ENCODE results near the gene ADAMTS17.

Gene ADAMTS17

GRCh38 chr15:100275641-100276040, 66.1 kb downstream of the ADAMTS17 start:
- DNase-seq: no peak

DNA sequence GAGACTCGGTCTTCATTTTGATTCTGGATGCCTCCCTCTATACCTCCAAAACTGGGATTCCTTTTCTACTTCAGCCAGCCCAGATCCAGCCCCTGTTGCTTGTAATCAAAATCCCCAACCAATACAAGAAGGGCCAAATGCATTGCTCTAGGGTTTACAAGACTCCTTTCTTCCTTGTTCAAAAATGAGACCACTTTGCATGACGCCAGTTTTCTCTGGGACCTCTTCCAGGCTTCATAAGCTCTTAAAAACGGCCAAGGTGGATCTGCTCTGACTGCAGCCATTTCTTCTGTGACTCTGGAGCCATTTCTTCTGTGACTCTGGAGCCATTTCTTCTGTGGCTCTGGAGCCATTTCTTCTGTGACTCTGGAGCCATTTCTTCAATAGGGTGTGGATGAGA, 71.9 kb downstream of the ADAMTS17 start:
- DNase-seq: no peak

GRCh38 chr15:100266166-100266565, 75.6 kb downstream of the ADAMTS17 start:
- no peak for DNase-seq

DNA sequence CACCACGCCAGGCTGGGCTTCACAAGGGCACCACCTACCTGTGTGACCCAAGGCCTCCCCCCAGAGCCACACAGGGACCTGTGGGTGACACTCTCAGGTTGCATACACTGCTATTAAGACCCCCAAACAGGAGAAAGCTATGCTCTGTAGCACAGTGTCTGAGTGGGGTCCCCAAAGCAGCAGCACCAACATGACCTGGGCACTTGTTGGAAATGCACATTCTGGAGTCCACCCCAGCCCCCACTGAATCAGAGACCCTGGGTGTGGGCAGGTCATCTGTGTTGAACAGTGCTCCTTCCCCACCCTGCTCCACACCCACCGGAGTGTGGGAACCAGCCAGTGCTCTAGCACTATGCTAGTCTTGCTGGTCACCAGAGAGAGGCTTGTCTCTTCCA, 76.1 kb downstream of the ADAMTS17 start:
- DNase-seq: no peak

GRCh38 chr15:100264994-100265640, 76.7 kb downstream of the ADAMTS17 start:
- DNase-seq: no peak

GRCh38 chr15:100263721-100264455, 77.9 kb downstream of the ADAMTS17 start:
- no peak for DNase-seq

DNA sequence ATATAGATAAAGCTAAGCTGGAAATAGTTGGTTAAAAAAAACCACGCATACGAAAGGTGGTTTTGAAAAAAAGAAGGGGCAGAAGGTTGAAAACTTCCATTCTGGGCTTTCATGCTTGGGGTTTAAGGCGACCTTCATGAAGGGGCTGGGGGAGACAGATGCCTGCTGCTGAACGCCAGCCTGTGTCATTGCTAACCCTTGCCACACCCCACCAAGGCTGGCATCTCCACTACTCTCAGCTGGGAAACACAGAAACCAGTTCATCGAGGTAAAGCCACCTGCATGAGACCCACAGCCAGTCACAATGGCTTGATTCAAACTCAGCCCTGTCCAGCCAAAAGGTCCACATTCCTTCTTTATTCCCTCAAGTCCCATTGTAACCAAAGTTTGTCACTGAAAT, 78.7 kb downstream of the ADAMTS17 start:
- no peak for DNase-seq

DNA sequence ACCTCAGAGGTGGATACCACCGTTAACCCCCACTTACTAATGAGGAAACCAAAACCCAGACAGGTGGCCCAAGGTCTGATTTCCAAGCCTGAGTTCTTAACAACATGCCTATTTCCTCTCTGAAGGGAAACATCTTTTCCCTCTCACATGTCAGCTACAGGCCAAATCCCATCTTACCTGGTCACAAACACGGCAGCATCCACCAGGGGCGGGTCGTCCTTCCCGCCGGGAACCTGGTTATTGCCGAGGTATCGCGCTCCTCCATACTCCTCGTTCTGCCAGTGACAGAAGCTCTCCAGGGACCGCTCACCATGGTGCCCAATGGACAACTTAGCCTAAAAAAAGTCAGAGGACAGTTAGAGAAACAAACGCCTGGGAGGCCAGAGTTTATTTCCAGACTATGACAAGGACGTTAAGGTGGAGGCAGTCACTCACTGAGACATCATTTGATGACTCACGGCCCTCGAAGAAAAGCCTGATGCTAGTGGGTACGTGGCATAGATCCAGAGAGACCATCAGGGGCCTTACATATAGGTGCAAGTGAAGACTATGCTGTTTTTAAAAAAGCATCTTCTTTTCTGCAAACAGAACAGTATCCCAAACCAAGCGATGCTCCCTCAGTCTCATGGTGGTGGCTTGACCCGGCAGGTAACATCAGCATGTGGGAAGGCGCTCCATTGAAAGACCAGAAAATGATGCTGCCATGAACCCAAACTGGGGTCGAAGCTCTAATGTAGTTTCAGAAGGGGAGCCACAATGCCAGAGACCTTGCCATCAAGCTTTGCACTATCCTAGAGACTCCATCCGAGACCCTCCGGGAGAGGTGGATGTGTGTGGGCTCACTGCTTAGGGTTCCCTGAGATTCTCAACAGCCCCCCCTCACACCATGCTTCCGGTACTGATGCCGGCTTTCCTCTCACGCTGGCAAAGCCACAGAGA, 80.2 kb downstream of the ADAMTS17 start:
- no peak for DNase-seq

- DNase-seq: no peak
These were observed 82.5 kb downstream of the ADAMTS17 start for GRCh38 chr15:100259266-100259665.

DNA sequence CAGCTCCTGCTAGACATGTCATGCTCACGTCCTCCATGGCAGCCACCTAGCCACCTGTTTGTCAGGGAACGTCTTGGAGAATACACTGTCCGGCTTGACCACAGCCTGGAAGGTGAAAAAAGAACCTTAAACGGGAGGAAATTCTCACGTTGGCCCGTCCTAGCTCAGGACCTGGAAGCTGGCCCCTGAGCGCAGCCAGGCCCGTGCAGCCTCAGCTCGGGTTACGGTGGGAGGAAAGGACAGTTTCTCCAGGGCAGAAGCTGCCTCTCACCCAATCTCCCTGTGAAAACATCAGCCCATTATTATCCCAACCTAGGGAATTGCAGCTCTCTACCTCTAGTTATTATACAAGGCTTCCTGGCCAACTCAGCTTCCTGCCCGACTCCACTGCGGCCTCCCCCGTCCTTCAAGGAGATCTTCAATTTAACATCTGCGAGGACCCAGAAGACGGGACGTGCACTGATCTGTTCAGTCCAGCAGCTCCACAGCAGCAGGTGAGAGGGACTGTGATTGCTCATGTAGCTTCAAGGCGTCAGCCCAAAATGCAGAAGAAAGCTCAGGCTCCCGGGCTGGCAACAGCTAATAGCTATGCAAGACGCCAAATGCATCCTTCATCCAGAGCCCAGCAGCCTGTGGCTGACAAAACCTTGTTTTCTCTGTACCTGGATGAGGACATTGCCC, 84.7 kb downstream of the ADAMTS17 start:
- DNase-seq: no peak

DNA sequence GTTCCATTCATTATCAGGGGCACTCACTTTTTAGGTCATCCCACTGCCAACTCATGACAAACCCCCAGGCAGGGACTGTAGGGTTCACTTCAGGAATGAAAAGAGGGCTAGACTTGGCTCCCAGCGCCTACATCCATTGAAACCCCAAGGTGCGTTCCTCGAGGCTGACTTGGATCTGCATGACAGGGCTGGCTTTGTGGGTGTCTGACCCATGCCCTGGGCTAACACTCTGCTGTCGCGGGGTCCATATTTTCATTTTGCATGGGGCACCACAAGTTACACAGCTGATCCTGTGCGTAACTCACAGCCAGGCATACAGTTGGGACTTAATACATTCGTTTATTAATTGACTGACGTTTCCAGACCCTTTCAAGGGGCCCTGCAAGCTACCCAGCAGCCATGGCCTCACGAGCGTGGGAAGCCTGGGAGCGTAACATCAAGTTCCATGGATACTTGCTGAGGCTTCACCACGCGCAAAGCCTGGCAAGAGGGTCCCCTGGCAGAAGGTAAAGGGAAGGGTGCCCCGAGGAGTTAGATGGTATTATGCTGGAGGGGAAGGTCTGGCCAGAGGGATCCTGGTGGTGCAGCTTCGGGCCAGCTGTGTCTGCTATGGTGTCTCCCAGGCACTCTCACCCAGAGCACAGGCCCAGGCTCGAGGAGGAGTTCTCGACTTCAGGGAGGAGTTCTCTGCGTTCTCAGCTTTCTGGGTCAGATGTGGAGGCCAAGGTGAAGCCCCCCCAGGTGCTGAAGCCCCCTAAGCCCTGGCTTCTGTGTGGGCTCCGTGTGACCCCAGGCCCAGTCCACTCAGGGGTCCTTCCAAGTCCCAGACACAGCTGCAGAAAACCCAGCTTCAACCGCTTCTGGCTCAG, 85.4 kb downstream of the ADAMTS17 start:
- DNase-seq: no peak

DNA sequence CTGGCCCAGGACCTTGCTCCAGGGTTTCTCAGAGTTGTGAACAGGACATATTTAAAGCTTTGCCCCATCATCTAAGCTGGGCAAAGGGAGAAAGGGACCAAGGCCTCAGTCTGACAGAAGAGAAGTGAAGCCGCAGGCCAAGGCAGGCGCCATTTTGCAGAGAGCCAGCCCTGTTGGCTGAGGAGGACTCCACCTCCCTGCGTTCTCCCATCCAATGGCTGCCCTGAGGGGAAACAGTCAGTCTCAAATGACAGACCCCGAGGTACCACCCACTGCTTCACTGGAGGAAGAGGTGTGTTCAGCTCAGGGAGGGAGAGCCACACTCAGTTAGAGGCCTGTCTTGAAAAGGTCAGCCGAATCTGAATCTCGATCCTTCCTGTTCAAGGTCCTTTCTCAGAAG, 86.1 kb downstream of the ADAMTS17 start:
- no peak for DNase-seq

DNA sequence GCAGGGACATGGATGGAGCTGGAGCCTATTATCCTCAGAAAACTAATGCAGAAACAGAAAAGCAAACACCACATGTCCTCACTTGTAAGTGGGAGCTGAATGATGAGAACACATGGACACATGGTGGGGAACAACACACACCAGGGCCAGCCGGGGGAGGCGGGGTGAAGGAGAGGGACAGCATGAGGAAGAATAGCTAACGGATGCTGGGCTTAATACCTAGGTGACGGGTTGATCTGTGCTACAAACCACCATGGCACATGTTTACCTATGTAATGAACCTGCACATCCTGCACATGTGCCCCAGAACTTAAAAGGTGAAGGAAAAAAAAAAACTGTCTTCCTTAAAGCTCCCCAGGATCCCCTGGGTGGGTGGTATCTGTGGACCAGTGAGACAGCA, 87.1 kb downstream of the ADAMTS17 start:
- DNase-seq: no peak

GRCh38 chr15:100254285-100254684, 87.5 kb downstream of the ADAMTS17 start:
- no peak for DNase-seq

DNA sequence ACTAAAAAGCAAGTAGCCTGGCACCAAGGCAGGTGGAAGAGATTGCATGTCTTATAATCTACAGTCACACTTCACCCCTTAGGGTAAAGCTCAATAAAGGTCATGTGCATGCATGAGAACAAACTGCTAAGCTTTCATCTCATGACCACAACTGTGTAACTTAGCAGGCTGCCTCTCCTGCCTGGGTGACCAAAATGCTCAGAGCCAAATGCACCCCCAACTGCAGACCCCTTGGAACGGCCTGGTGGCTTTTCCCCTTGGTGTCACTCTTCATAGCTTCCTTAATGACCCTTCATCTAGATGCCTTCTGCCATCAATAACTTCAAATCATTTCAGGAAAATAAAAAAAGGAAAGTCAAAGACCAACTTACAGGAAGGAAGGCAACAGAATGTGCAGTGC, 88.1 kb downstream of the ADAMTS17 start:
- DNase-seq: no peak

DNA sequence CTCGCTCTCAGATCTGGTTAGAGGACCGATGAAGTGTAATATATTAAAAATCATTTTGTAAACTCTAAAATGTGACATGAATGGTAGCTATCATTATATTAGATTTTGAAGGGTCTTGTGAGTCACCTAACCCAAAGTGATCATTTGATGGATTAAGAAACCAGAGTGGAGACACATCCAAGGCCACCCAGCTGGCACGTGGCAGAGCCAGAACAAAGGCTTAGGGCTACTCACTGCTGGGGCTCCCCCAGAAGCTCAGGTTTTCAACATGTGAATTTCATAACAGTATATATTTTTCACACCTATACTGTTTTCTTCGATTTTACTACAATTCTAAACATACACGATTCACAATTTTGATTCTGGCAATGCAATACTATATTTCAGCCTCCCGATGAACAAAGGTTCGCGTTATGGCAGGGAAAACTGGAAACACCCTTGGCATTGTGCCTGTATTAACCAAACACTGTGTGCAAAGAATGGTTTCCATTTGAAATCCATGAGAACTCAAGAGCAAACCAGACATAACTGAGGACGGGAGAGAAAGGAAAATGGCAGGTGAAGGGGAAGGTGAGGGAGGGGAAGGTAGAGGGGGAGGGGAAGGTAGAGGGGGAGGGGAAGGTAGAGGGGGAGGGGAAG, 88.9 kb downstream of the ADAMTS17 start:
- no peak for DNase-seq

GRCh38 chr15:100252359-100252758, 89.4 kb downstream of the ADAMTS17 start:
- DNase-seq: no peak

GRCh38 chr15:100250176-100250800, 91.5 kb downstream of the ADAMTS17 start:
- no peak for DNase-seq

DNA sequence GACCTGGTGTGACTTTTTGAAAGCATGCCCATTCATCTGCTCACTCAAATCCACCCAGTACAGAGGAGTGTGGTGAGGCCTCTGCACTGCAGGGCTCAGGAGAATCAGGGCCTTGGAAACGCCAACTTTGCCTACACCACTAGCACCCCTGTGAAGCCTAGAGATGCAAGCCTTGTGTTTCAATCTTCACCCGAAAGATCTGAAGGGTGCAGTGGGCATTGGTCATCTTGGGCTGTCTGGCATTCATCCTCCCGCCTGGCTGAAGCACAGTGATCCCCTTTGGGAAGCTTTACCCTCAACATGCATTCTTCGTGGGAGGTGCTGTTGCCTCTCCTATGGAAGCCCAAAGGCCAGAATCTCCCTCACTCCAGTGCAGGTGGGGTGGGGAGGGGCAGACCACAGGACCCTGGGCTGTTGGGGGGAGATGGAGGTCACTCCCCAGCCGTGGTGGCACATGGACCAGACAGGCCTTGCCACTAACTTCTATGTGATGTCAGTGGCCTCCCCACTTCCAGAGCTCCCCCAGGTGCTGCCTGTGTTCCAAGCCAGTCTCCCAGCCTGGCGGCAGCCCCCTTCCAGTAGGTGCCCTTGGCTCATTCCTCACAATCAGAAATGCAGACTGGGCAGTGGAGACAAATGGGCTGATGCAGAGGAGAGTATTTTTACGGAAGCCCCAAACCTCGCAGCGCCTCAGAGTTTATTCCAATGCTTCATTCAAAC, 92.5 kb downstream of the ADAMTS17 start:
- DNase-seq: no peak

- no peak for DNase-seq
These were observed 93.5 kb downstream of the ADAMTS17 start for GRCh38 chr15:100248236-100248635.

All from COR-L47 (cell line).